Limb (tissue), 2 donors: Measurements from ENCODE around the gene ACTA1.
"Not testable (repeated sequence)": the region's sequence is repeated elsewhere in the genome, so short reads cannot be mapped to it uniquely, and the experiment has no call there.

Experiments used
- DNase-seq, 2 donors: peaks; one replicate each; pipeline ENCODE4 v3.0.0-alpha.2; 2016; ENCODE audit errors: extremely low spot score in 2 of 2

Gene ACTA1

DNA sequence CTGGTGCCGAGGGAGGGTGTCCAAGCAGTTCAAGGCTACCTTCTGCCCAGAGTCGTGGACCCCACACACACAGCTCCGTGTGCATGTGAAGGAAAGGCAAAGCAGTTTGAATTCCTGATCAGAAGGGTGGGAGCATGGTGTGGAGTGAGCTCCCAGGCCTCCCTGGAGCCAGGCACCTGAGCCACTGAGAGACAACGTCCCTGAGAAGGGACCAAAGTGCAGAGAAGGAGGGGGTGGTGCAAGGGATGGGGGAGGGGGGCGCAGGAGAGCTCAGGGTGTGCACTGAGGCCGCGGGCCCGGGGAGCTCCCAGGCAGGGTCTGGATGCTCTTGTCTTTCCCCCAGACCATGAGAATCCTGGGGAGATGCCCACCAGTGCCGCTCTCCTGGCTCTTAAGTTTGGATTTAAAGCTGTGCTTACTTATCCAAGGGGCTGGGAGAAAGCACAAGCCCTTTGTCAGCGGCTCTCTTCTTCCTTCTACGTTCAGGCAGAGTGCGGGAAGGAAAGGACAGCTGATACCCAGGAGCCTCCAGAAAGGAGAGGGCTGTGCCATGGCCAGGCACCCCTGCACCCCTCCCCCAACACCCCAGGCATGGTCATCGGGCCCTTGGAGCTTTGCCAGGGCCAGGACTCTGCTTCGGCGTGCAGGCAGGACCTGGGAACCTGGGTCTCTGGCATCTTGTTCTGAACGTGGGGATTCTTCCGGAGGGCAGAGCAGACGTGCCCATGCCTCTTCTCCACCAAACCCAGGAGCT, 24.1 kb downstream of the ACTA1 start:
- DNase-seq, result no peak

DNA sequence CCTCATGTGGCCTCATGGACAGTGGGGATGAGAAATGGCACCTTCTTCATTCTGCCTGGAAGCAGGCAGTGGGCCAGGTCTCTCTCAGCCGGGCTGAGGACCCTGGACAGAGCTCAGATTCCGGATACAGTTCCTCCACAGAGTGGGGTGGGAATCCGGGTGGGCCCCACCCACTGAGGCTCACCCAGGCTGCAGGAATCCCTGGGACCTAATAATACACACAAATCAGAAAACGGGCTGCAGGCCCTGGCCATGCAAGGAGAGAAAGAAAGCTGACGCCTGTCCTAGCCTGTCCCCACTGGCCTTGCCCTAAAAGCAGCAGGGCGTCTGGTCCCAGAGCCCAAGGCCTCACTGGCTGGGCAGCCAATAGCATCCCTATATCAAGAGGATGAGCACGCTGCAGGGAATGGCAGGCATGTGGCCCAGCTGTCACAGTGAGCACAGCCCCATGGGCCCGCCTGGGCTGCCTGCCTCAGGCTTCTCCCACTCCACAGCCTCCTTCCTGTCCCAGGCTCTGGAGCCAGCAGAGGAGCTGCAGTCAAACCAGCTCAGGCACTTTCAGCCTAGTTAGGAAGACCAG, 25.3 kb downstream of the ACTA1 start:
- DNase-seq, result peak in 1 of 2 donors; percentile 66

DNA sequence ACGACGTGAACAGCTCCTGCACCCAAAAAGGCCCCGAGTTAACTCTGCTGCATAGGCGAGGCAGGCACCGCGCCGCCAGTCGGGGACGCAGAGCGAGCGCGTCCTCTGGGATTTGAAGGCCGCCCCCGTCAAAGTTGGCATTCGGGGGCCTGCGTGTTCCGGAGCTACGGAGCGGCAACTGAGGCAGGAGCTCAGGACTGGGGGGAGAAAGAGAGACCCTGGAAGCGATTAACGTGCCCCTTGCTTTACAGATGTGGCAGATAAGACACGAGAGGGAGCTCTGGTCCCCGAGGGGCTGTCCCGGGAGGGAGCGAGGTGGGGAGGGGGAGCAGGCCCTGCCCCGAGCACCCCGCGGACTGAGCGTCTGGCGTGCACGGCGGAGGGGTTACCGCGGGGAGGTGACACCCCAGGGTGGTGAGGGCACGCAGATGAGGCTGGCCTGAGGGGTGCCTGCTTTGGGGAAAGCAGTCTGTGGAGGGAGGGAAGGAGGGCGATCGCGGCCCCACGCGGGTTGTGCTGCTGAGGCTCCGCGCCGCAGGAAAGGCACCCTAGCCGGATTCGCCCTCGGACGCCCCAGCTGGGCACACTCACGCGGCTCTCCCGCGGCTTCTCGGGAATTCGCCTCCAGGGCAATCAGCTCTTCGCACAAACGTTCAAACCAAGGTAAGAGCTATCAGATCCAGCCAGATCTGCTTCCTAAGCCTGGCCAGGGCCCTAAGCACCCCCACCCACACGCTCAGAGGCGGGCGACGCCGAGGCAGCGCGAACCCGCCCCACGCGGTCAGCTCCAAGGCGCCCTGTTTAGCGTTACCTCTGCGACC, 26.5 kb downstream of the ACTA1 start:
- no peak for DNase-seq

GRCh38 chr1:229406798-229407197, 27.1 kb downstream of the ACTA1 start:
- no peak for DNase-seq

- DNase-seq, result no peak
Measured at GRCh38 chr1:229403573-229403972, 30.3 kb downstream of the ACTA1 start.

DNA sequence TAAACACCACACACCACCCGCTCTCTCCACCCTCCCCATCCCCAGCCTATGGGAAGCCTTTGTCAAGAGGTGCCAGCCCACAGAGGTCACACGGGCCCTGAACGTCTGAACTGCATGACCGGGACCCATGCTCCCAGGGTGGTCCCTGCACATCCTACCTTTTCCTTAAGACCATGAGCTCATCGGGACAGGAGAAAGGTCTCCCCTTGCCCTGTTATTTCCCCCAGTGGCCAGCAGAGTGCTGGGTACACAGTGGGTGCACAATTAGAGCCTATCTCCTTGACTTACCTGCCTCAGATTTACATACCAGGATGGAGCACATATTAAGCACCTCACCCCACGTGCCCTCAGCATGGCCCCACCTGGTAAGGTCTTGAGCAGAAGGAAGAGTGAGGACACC, 30.9 kb downstream of the ACTA1 start:
- DNase-seq, result no peak

DNA sequence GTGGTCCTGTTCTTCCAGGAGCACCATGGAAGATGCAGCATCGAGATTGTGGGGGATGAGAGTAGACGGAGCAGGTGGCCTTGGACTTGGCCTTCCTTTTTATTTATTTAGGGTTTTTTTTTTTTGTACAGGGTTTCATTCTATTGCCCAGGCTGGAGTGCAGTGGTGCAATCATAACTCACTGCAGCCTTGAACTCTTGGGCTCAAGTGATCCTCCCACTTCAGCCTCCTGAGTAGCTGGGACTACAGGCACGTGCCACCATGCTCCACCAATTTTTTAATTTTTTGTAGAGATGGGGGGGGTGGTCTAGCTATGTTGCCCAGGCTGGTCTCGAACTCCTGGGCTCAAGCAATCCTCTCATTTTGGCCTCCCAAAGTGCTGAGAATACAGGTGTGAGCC, 31.6 kb downstream of the ACTA1 start:
- not testable (repeated sequence) for DNase-seq

GRCh38 chr1:229397762-229398161, 36.1 kb downstream of the ACTA1 start:
- DNase-seq, result no peak

GRCh38 chr1:229396585-229397206, 37.2 kb downstream of the ACTA1 start:
- no peak for DNase-seq

- not testable (repeated sequence) for DNase-seq
Measured at GRCh38 chr1:229394517-229394916, 39.4 kb downstream of the ACTA1 start.

- DNase-seq, result no peak
Measured at GRCh38 chr1:229392936-229393335, 41.0 kb downstream of the ACTA1 start.

DNA sequence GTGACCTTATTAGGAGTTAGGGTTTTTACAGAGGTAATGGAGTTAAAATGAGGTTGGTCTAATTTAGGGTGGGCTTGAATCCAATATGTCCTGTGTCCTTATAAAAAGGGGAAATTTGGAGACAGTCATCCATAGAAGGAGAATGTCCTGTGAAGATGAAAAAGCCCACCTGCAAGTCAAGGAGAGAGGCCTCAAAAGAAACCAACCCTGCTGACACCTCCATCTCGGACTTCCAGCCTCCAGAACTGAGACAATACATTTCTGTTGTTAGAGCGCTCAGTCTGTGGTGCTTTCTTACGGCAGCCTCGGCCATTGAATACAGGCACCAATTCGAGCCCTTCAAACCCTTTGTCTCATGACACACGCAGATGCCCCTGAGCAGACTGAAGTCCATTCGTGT, 43.8 kb downstream of the ACTA1 start:
- no peak for DNase-seq

DNA sequence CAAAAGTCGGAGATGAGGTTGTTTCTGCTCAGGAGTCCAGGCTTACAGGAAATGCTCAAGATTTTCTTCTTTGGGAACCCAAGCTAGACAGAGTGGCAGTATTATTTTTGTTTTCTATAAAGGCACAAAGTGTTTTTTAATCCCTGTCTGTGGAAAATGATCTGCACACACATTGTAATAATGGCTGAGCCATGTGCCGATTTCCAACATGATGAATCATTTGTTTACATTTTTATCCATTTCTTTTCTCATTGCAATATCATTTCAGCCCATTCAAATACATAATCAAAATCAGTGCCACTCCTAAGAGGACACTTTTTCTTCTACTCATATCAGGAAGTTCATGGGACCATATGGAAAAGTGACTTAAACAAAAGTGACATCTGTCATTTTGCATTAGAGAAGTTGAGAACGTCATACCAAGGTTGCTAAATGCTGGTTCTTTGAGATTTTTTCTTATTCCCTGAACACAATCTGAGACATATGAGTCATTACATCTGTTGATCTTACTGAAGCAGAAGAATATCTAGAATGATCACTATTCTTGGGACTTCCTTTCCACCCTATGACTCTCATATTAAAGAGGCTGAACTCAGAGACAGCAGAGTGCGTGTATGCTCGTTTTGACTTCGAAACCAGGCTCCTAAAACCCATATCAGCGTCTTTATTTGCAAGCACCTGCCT, 44.9 kb downstream of the ACTA1 start:
- no peak for DNase-seq

- no peak for DNase-seq
Measured at GRCh38 chr1:229385853-229386456, 47.9 kb downstream of the ACTA1 start.

DNA sequence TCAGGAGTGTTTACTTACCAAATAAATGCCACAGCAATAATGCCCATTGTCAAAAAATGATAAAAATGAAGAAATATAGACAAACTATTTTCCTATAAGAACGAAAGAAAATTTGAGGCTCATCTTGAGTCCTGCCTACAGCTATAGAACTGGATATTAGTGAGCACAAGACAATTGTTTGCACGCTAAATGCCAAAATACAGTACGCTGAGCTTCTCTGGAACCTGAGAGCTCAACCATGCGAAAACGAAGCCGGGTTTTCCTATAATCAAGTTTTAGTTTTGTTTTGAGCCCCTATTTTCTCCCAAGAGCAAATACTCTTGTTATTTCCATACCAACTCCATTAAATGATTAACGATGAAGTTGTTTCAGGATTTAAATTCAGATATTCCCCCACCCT, 49.1 kb downstream of the ACTA1 start:
- no peak for DNase-seq

GRCh38 chr1:229383961-229384360, 49.9 kb downstream of the ACTA1 start:
- DNase-seq, result no peak

GRCh38 chr1:229383188-229383587, 50.7 kb downstream of the ACTA1 start:
- DNase-seq, result no peak
